HepG2 (cell line): Measurements from ENCODE around the gene STIP1. TPM values are rescaled to one million over a fixed set of nuclear protein-coding genes. Genes with fewer than 3 reads are reported as not detected.

Experiments used
- ESRRA ChIP-seq: sonication (generic); formaldehyde crosslinking; IDR thresholded peaks from 2 replicates; pipeline ENCODE4 v1.5.1; 2020; ENCODE audit warnings: mild to moderate bottlenecking, low read depth, missing genetic modification reagents
- HOXA7 ChIP-seq: sonication (generic); formaldehyde crosslinking; IDR thresholded peaks from 2 replicates; pipeline ENCODE4 v1.8.1; 2022; ENCODE audit warnings: mild to moderate bottlenecking, missing genetic modification reagents, moderate library complexity
- NFKB2 ChIP-seq: sonication (generic); formaldehyde crosslinking; IDR thresholded peaks from 2 replicates; pipeline ENCODE4 v1.4.0; 2020; ENCODE audit warnings: missing genetic modification reagents, borderline replicate concordance
- PITX1 ChIP-seq: sonication (generic); formaldehyde crosslinking; IDR thresholded peaks from 2 replicates; pipeline ENCODE4 v1.5.1; 2020; ENCODE audit warnings: mild to moderate bottlenecking, missing genetic modification reagents
- SALL1 ChIP-seq: sonication (generic); formaldehyde crosslinking; IDR thresholded peaks from 2 replicates; pipeline ENCODE4 v1.8.0; 2022; ENCODE audit warnings: mild to moderate bottlenecking, missing genetic modification reagents
- SALL2 ChIP-seq: sonication (generic); formaldehyde crosslinking; IDR thresholded peaks from 2 replicates; pipeline ENCODE4 v1.8.1; 2023; ENCODE audit warnings: mild to moderate bottlenecking, missing genetic modification reagents, inconsistent platforms
- ZC3H13 ChIP-seq: sonication (generic); formaldehyde crosslinking; IDR thresholded peaks from 2 replicates; pipeline ENCODE4 v1.8.1; 2023; ENCODE audit warnings: mild to moderate bottlenecking, missing genetic modification reagents, moderate library complexity
- ZNF263 ChIP-seq: sonication (generic); formaldehyde crosslinking; IDR thresholded peaks from 2 replicates; pipeline ENCODE4 v1.4.0; 2020; ENCODE audit warnings: missing genetic modification reagents
- ZNF501 ChIP-seq: sonication (generic); formaldehyde crosslinking; IDR thresholded peaks from 2 replicates; pipeline ENCODE4 v1.5.1; 2020; ENCODE audit warnings: mild to moderate bottlenecking, moderate library complexity, missing genetic modification reagents
- polyA plus RNA-seq, 8 experiments: library from polyadenylated mRNA; depleted of rRNA in 3 of 8; stranded (reverse) in 7 of 8; unstranded in 1 of 8; fragments of >200 nt; fragmentation: Illumina TruSeq in 4 of 8; extraction: Trizol in 4 of 8; gene quantifications; 2 replicates each; pipeline versions ENCODE4 v1.2.1 to v1.2.3, GENCODE V29; 2011 to 2016; ENCODE audit warnings: low read depth in 4 of 8, missing spikeins in 1 of 8, mixed read lengths in 1 of 8; ENCODE audit not compliant: insufficient read depth in 1 of 8
- total RNA-seq, 5 experiments: library from RNA; depleted of rRNA; stranded (reverse); fragments of >200 nt; fragmentation: Illumina TruSeq; extraction: Trizol; gene quantifications; 2 replicates each; pipeline ENCODE4 v1.2.3, GENCODE V29; 2016; ENCODE audit warnings: low read depth in 1 of 5
- TF ChIP-seq, protein P1 (sequence below): fragments of 450-650 bp; IDR thresholded peaks from 2 replicates; pipeline ENCODE4 v1.6.1; 2017
- TF ChIP-seq, protein P2 (sequence below): sonication (generic); formaldehyde crosslinking; IDR thresholded peaks from 2 replicates; pipeline ENCODE4 v1.4.0; 2020; ENCODE audit warnings: mild to moderate bottlenecking, missing genetic modification reagents
- TF ChIP-seq, protein P3 (sequence below): sonication (generic); formaldehyde crosslinking; IDR thresholded peaks from 2 replicates; pipeline ENCODE4 v1.4.0; 2020; ENCODE audit warnings: missing genetic modification reagents
- TF ChIP-seq, protein P4 (sequence below): sonication (generic); formaldehyde crosslinking; IDR thresholded peaks from 2 replicates; pipeline ENCODE4 v1.4.0; 2020; ENCODE audit warnings: mild to moderate bottlenecking, missing genetic modification reagents
- TF ChIP-seq, protein P5 (sequence below): sonication (generic); formaldehyde crosslinking; IDR thresholded peaks from 2 replicates; pipeline ENCODE4 v1.5.0; 2020; ENCODE audit warnings: mild to moderate bottlenecking, missing genetic modification reagents, borderline replicate concordance
- TF ChIP-seq, protein P6 (sequence below): sonication (generic); formaldehyde crosslinking; IDR thresholded peaks from 2 replicates; pipeline ENCODE4 v1.9.0; 2021; ENCODE audit warnings: missing genetic modification reagents, mild to moderate bottlenecking, borderline replicate concordance
- TF ChIP-seq, protein P7 (sequence below): IDR thresholded peaks from 2 replicates; pipeline ENCODE4 v1.6.1; 2016; ENCODE audit warnings: mild to moderate bottlenecking

STIP1 gene
- total and polyA plus RNA-seq, 2 of the 13 experiments (the other 11 are each of a cell fraction or from before 2014, with no cell fraction given): 81.1 to 217 TPM

DNA sequence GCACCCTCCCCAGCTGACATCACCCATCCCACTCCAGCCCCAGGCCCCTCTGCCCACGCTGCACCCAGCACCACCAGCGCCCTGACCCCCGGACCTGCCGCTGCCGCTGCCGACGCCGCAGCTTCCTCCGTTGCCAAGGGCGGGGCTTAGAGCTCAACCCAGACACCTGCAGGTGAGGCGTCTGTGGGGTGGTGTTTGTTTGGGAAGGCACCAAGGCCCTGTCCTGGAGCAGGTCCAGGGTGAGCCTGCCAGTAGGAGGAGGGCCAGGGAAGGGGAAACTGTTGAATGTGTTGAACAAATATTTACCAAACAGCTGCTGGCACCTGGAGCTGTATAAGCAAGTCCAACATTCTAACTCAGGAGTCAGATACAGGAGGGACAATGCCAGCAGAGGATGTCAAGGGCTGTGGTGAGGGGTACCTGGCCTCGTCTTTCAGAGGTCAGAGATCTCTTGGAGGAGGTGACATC is 51.5 kb downstream of the STIP1 start (continued):
- TF ChIP-seq, protein P1, sequence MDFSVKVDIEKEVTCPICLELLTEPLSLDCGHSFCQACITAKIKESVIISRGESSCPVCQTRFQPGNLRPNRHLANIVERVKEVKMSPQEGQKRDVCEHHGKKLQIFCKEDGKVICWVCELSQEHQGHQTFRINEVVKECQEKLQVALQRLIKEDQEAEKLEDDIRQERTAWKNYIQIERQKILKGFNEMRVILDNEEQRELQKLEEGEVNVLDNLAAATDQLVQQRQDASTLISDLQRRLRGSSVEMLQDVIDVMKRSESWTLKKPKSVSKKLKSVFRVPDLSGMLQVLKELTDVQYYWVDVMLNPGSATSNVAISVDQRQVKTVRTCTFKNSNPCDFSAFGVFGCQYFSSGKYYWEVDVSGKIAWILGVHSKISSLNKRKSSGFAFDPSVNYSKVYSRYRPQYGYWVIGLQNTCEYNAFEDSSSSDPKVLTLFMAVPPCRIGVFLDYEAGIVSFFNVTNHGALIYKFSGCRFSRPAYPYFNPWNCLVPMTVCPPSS: no peak
- TF ChIP-seq, protein P2, sequence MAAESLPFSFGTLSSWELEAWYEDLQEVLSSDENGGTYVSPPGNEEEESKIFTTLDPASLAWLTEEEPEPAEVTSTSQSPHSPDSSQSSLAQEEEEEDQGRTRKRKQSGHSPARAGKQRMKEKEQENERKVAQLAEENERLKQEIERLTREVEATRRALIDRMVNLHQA (CRISPR knock-in tag): no peak
- peak; percentile 79 for TF ChIP-seq ZC3H13 (CRISPR knock-in tag)
- TF ChIP-seq, protein P3, sequence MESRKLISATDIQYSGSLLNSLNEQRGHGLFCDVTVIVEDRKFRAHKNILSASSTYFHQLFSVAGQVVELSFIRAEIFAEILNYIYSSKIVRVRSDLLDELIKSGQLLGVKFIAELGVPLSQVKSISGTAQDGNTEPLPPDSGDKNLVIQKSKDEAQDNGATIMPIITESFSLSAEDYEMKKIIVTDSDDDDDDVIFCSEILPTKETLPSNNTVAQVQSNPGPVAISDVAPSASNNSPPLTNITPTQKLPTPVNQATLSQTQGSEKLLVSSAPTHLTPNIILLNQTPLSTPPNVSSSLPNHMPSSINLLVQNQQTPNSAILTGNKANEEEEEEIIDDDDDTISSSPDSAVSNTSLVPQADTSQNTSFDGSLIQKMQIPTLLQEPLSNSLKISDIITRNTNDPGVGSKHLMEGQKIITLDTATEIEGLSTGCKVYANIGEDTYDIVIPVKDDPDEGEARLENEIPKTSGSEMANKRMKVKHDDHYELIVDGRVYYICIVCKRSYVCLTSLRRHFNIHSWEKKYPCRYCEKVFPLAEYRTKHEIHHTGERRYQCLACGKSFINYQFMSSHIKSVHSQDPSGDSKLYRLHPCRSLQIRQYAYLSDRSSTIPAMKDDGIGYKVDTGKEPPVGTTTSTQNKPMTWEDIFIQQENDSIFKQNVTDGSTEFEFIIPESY (CRISPR knock-in tag): peak; percentile 48; the same call in 1 of the 2 replicates
- TF ChIP-seq, protein P4, sequence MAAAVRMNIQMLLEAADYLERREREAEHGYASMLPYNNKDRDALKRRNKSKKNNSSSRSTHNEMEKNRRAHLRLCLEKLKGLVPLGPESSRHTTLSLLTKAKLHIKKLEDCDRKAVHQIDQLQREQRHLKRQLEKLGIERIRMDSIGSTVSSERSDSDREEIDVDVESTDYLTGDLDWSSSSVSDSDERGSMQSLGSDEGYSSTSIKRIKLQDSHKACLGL (CRISPR knock-in tag): peak; percentile 28; the same call in 1 of the 2 replicates
- 0 out of 2 replicates have a peak, but pooled peaks have one; percentile 38 for TF ChIP-seq ZNF263 (CRISPR knock-in tag)
- TF ChIP-seq, protein P5, sequence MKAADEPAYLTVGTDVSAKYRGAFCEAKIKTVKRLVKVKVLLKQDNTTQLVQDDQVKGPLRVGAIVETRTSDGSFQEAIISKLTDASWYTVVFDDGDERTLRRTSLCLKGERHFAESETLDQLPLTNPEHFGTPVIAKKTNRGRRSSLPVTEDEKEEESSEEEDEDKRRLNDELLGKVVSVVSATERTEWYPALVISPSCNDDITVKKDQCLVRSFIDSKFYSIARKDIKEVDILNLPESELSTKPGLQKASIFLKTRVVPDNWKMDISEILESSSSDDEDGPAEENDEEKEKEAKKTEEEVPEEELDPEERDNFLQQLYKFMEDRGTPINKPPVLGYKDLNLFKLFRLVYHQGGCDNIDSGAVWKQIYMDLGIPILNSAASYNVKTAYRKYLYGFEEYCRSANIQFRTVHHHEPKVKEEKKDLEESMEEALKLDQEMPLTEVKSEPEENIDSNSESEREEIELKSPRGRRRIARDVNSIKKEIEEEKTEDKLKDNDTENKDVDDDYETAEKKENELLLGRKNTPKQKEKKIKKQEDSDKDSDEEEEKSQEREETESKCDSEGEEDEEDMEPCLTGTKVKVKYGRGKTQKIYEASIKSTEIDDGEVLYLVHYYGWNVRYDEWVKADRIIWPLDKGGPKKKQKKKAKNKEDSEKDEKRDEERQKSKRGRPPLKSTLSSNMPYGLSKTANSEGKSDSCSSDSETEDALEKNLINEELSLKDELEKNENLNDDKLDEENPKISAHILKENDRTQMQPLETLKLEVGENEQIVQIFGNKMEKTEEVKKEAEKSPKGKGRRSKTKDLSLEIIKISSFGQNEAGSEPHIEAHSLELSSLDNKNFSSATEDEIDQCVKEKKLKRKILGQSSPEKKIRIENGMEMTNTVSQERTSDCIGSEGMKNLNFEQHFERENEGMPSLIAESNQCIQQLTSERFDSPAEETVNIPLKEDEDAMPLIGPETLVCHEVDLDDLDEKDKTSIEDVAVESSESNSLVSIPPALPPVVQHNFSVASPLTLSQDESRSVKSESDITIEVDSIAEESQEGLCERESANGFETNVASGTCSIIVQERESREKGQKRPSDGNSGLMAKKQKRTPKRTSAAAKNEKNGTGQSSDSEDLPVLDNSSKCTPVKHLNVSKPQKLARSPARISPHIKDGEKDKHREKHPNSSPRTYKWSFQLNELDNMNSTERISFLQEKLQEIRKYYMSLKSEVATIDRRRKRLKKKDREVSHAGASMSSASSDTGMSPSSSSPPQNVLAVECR (CRISPR knock-in tag): peak; percentile 83; the same call in 1 of the 2 replicates
- TF ChIP-seq, protein P6, sequence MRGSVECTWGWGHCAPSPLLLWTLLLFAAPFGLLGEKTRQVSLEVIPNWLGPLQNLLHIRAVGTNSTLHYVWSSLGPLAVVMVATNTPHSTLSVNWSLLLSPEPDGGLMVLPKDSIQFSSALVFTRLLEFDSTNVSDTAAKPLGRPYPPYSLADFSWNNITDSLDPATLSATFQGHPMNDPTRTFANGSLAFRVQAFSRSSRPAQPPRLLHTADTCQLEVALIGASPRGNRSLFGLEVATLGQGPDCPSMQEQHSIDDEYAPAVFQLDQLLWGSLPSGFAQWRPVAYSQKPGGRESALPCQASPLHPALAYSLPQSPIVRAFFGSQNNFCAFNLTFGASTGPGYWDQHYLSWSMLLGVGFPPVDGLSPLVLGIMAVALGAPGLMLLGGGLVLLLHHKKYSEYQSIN: no peak
- TF ChIP-seq SALL1 (CRISPR knock-in tag): peak; percentile 83
- TF ChIP-seq SALL2 (CRISPR knock-in tag): 0 out of 2 replicates have a peak, but pooled peaks have one; percentile 40
- TF ChIP-seq HOXA7 (CRISPR knock-in tag): 0 out of 2 replicates have a peak, but pooled peaks have one; percentile 60
- TF ChIP-seq, protein P7, sequence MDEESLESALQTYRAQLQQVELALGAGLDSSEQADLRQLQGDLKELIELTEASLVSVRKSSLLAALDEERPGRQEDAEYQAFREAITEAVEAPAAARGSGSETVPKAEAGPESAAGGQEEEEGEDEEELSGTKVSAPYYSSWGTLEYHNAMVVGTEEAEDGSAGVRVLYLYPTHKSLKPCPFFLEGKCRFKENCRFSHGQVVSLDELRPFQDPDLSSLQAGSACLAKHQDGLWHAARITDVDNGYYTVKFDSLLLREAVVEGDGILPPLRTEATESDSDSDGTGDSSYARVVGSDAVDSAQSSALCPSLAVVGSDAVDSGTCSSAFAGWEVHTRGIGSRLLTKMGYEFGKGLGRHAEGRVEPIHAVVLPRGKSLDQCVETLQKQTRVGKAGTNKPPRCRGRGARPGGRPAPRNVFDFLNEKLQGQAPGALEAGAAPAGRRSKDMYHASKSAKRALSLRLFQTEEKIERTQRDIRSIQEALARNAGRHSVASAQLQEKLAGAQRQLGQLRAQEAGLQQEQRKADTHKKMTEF: peak; percentile 65
- TF ChIP-seq PITX1 (CRISPR knock-in tag): peak; percentile 79; the same call in 1 of the 2 replicates
- TF ChIP-seq NFKB2 (CRISPR knock-in tag): peak; percentile 40; the same call in 1 of the 2 replicates
- peak; percentile 66; the same call in 1 of the 2 replicates for TF ChIP-seq ESRRA (CRISPR knock-in tag)
- peak; percentile 30; the same call in 1 of the 2 replicates for TF ChIP-seq ZNF501
